HL-60 (cell line): ENCODE results near the gene CBR3.

Experiments
- DNase-seq, 2 experiments: peaks; one replicate each; pipeline ENCODE4 v3.0.0-alpha.2; 2010 to 2020; ENCODE audit warnings: low read depth in 1 of 2, low spot score in 1 of 2
- H3K27ac ChIP-seq: fragments of 250-450 bp; sonication (Bioruptor Pico); replicated peaks from 2 replicates; pipeline ENCODE4 v1.5.1; 2020; ENCODE audit warnings: mild to moderate bottlenecking, moderate library complexity
- H3K27me3 ChIP-seq: fragments of 250-450 bp; sonication (Bioruptor Pico); 2 replicates; pipeline ENCODE4 v1.5.1; 2021; ENCODE audit warnings: mild to moderate bottlenecking, moderate library complexity; ENCODE audit not compliant: insufficient read depth, poor library complexity, severe bottlenecking
- H3K4me3 ChIP-seq: replicated peaks from 2 replicates; pipeline ENCODE4 v1.5.1; 2011; ENCODE audit warnings: mild to moderate bottlenecking, control low read depth, low read length; ENCODE audit not compliant: insufficient read depth
- CTCF ChIP-seq: IDR thresholded peaks from one replicate; pipeline ENCODE4 v1.5.1; 2011; ENCODE audit warnings: low read length, control low read depth, inconsistent platforms; ENCODE audit not compliant: insufficient read depth
- GABPA ChIP-seq: IDR thresholded peaks from 2 replicates; pipeline ENCODE4 v1.6.1; 2012; ENCODE audit warnings: low read depth
- POLR2AphosphoS5 ChIP-seq: IDR thresholded peaks from 2 replicates; pipeline ENCODE4 v1.6.1; 2012; ENCODE audit warnings: low read depth
- REST ChIP-seq: IDR thresholded peaks from 2 replicates; pipeline ENCODE4 v1.6.1; 2012; ENCODE audit warnings: low read depth; ENCODE audit not compliant: insufficient replicate concordance
- SPI1 ChIP-seq: IDR thresholded peaks from 2 replicates; pipeline ENCODE4 v1.6.1; 2012; ENCODE audit warnings: low read depth, mild to moderate bottlenecking, borderline replicate concordance
- long read RNA-seq: library from polyadenylated mRNA; unstranded; transcript quantifications from one replicate; pipeline ENCODE4 v2.0.0, GENCODE V29; 2020

Gene CBR3
- long read RNA-seq, partial matches to known transcripts: 0 of 3 reads
- long read RNA-seq, other reads (novel, unspliced or antisense): 3 of 3 reads

GRCh38 chr21:36134803-36135390 lies at the start of gene CBR3:
CBR3 (plus strand) TSS chr21:36135079; CDS start chr21:36135193, 114 bp downstream.
- Histone ChIP-seq H3K27me3 (peaks cover 4% of the 10 kb centered on the region), H3K27ac (no peak within 1 kb of the TSS), H3K4me3 (peak within 1 kb of the TSS; percentile 48)
- no peak for DNase-seq
- TF ChIP-seq SPI1: no peak
- no peak for TF ChIP-seq REST
- TF ChIP-seq POLR2AphosphoS5: no peak
- no peak for TF ChIP-seq CTCF
- no peak for TF ChIP-seq GABPA

DNA sequence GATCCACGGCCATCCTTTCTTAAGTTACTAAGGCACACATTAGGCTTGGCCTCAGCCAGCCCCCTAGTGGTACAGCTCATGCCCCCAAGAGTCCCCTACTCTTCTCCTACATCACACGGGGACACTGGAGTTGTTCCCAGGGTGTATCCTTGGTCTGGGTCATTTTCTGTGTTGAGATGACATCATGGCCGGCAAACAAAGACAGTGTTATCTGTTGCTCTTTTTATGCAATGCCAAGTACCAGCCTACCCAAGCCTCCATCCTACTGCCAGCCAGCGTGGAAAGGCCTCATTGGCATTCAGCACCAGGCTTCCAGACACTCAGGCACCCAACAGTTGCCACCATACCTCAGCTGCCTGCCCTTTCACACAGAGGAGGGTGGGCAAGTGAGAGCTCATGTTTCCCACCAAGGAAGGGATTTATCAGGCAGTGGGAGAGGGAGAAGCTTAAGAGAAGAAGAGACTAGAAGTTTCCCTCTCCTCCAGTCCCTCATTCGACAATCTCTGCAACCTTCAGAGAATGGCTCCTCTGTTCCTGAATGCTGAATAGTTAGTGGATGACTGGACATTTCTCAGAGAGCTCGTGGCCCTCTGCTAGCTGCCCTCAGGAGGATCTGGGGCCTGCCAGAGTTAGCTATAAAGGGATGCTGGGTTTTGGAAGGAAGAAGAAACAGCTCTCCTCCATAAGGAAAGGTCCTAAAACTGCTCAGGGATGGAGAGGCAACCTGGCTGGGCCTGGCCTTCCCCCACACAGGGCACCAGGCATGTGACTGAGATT lies 47.3 kb upstream of the CBR3 start:
- DNase-seq: no peak

More for the DNA sequence above, 47.3 kb upstream of the CBR3 start:
- TF ChIP-seq CTCF (no peak), SPI1 (no peak), REST (no peak), GABPA (no peak), POLR2AphosphoS5 (no peak)
- Histone ChIP-seq H3K27ac (no peak overlapping the region), H3K4me3 (no peak overlapping the region), H3K27me3 (no peaks in the 10 kb centered on the region)
